Neural cell (in vitro differentiated cells): ENCODE measurements around the gene SERPINB3. TPM values are rescaled to one million over a fixed set of nuclear protein-coding genes. Genes with fewer than 3 reads are reported as not detected.

Experiments
- H2AFZ ChIP-seq: fragments of 200-600, 300-800 bp; sonication (generic), shearing (Covaris generic); 2 replicates; pipeline ENCODE4 v1.6.0; 2014; ENCODE audit warnings: low read depth, mild to moderate bottlenecking, antibody characterized with exemption, low read length, moderate library complexity
- H3F3A ChIP-seq: fragments of 200-600 bp; shearing (Covaris generic); 2 replicates; pipeline ENCODE4 v1.6.1; 2016; ENCODE audit warnings: mild to moderate bottlenecking, moderate library complexity, mixed read lengths, antibody characterized with exemption, low read length; ENCODE audit not compliant: insufficient read depth, poor library complexity, severe bottlenecking
- H3K27ac ChIP-seq: fragments of 200-600, 300-800 bp; sonication (generic), shearing (Covaris generic); 2 replicates; pipeline ENCODE4 v1.5.1; 2014; ENCODE audit warnings: mild to moderate bottlenecking, low read length, moderate library complexity
- H3K27me3 ChIP-seq: fragments of 300-800, 200-600 bp; sonication (generic), shearing (Covaris generic); 2 replicates; pipeline ENCODE4 v1.6.0; 2014; ENCODE audit warnings: mild to moderate bottlenecking, low read depth, low read length, moderate library complexity; ENCODE audit not compliant: insufficient read depth
- H3K36me3 ChIP-seq: fragments of 300-800, 200-600 bp; sonication (generic), shearing (Covaris generic); 2 replicates; pipeline ENCODE4 v1.5.1; 2014; ENCODE audit warnings: mild to moderate bottlenecking, antibody characterized with exemption, low read length, moderate library complexity; ENCODE audit not compliant: insufficient read depth
- H3K4me2 ChIP-seq: fragments of 300-800, 200-600 bp; sonication (generic), shearing (Covaris generic); 2 replicates; pipeline ENCODE4 v1.6.0; 2014; ENCODE audit warnings: mild to moderate bottlenecking, low read length
- H3K4me3 ChIP-seq: fragments of 300-800, 200-600 bp; sonication (generic), shearing (Covaris generic); 2 replicates; pipeline ENCODE4 v1.5.1; 2014; ENCODE audit warnings: mild to moderate bottlenecking, low read length, moderate library complexity
- H3K79me2 ChIP-seq: fragments of 200-600 bp; shearing (Covaris generic); replicated peaks from 2 replicates; pipeline ENCODE4 v1.6.0; 2014; ENCODE audit warnings: mild to moderate bottlenecking, low read length, moderate library complexity; ENCODE audit not compliant: insufficient read depth
- H3K9ac ChIP-seq: fragments of 300-800, 200-600 bp; sonication (generic), shearing (Covaris generic); 2 replicates; pipeline ENCODE4 v1.6.1; 2016; ENCODE audit warnings: mild to moderate bottlenecking, low read length, mixed read lengths
- H3K9me2 ChIP-seq: fragments of 200-600 bp; shearing (Covaris generic); 2 replicates; pipeline ENCODE4 v1.6.1; 2016; ENCODE audit warnings: mild to moderate bottlenecking, low read length, mixed read lengths; ENCODE audit not compliant: insufficient read depth
- H3K9me3 ChIP-seq: fragments of 200-600, 300-800 bp; sonication (generic), shearing (Covaris generic); 2 replicates; pipeline ENCODE4 v1.6.1; 2016; ENCODE audit warnings: mild to moderate bottlenecking, mixed run types, low read length, moderate library complexity, mixed read lengths
- H4K20me1 ChIP-seq: fragments of 200-600 bp; shearing (Covaris generic); 2 replicates; pipeline ENCODE4 v1.6.1; 2016; ENCODE audit warnings: mild to moderate bottlenecking, mixed run types; ENCODE audit not compliant: insufficient read depth
- CTCF ChIP-seq: fragments of 450-650 bp; IDR thresholded peaks from 2 replicates; pipeline ENCODE4 v1.5.1; 2014; ENCODE audit warnings: antibody characterized with exemption, mild to moderate bottlenecking, moderate library complexity; ENCODE audit not compliant: poor library complexity, severe bottlenecking
- EP300 ChIP-seq: fragments of 450-650 bp; conservative IDR thresholded peaks from 2 replicates; pipeline ENCODE4 v1.6.1; 2014; ENCODE audit warnings: antibody characterized with exemption, mild to moderate bottlenecking, moderate library complexity; ENCODE audit not compliant: poor library complexity, severe bottlenecking
- EZH2 ChIP-seq: fragments of 200-600, 300-800 bp; shearing (Covaris generic), sonication (generic); IDR thresholded peaks from 2 replicates; pipeline ENCODE4 v1.6.1; 2014; ENCODE audit warnings: antibody characterized with exemption, low read length, borderline replicate concordance, mild to moderate bottlenecking; ENCODE audit not compliant: insufficient read depth, poor library complexity, severe bottlenecking
- MXI1 ChIP-seq: fragments of 450-650 bp; conservative IDR thresholded peaks from 2 replicates; pipeline ENCODE4 v1.6.1; 2014; ENCODE audit warnings: antibody characterized with exemption, mild to moderate bottlenecking; ENCODE audit not compliant: poor library complexity, severe bottlenecking
- POLR2AphosphoS5 ChIP-seq: IDR thresholded peaks from 2 replicates; pipeline ENCODE4 v1.6.1; 2012
- RAD21 ChIP-seq: fragments of 450-650 bp; conservative IDR thresholded peaks from 2 replicates; pipeline ENCODE4 v1.6.1; 2014; ENCODE audit warnings: antibody characterized with exemption, mild to moderate bottlenecking, moderate library complexity
- REST ChIP-seq: IDR thresholded peaks from 2 replicates; pipeline ENCODE4 v1.6.1; 2012; ENCODE audit warnings: borderline replicate concordance
- SMC3 ChIP-seq: fragments of 450-650 bp; conservative IDR thresholded peaks from 2 replicates; pipeline ENCODE4 v1.6.1; 2014; ENCODE audit warnings: antibody characterized with exemption, mild to moderate bottlenecking, moderate library complexity; ENCODE audit not compliant: poor library complexity
- TAF1 ChIP-seq: IDR thresholded peaks from 2 replicates; pipeline ENCODE4 v1.6.1; 2012; ENCODE audit warnings: low read depth
- polyA plus RNA-seq: library from polyadenylated mRNA; depleted of rRNA; stranded (reverse); fragments of >200 nt; gene quantifications from 2 replicates; pipeline ENCODE4 v1.2.3, GENCODE V29; 2014

The SERPINB3 gene
- polyA plus RNA-seq, 1 donor from 2014 or later: not detected

GRCh38 chr18:63683152-63683551 lies 21.5 kb upstream of the SERPINB3 start:
- Histone ChIP-seq H3K4me2 (no peak overlapping the region), H3K36me3 (no peaks in the 10 kb centered on the region), H3K27ac (no peak overlapping the region), H3K27me3 (no peaks in the 10 kb centered on the region), H3K79me2 (no peaks in the 10 kb centered on the region), H3K9me3 (no peaks in the 10 kb centered on the region), H2AFZ (no peak overlapping the region), H3F3A (no peaks in the 10 kb centered on the region), H3K9ac (no peak overlapping the region), H3K9me2 (no peaks in the 10 kb centered on the region), H3K4me3 (no peak overlapping the region), H4K20me1 (no peaks in the 10 kb centered on the region)
- TF ChIP-seq CTCF: no peak
- TF ChIP-seq EZH2: no peak
- no peak for TF ChIP-seq RAD21

DNA sequence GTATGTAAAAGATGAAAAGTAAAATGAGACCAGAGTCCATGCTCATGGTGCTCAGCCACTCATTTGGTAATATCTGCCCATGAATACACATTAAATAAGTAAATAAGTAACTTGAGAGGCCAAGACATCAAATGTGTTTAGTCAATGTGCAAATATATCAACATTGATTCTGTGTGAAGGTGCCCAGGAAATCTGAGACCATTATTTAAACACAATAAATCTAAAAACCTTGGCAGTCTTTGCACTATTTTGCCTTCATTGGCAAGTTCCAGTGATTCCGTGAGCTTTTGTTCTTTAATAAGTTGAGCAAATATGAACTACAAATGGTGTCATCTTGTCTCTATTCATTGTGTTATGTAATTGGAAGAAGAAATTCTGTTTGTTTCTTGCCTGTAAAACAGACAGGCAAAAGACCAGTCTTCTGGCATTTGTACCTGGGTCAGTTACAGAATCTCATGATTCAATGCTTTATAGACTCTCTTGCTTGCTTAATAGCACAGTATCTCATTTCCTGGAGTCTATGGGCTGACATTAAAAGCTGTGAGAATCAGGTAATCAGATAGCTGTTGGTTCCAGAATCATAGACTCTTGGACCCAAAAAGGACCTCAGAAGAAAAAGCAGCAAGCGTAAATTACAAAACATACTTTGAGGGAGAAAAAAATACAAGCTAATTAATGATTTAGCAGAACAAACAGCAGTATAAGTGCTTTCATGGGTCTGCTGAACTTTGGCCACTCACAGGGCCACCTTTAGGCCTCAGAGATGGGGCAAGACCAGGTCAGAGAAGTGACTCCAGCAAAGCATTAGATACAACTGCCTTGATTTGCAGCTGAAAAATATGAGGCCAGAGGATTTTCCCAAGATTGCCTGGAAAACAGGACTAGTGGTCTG lies 20.0 kb upstream of the SERPINB3 start:
- no peaks in the 10 kb centered on the region for H3K9me2 ChIP-seq
- no peak overlapping the region for H3K4me3 ChIP-seq
- H3K36me3 ChIP-seq: no peaks in the 10 kb centered on the region
- TF ChIP-seq MXI1: no peak
- TF ChIP-seq SMC3: no peak
- TF ChIP-seq RAD21: no peak
- TF ChIP-seq POLR2AphosphoS5: no peak
- TF ChIP-seq EZH2: no peak
- TF ChIP-seq TAF1: no peak
- TF ChIP-seq REST: no peak
- no peak for TF ChIP-seq CTCF
- no peak for TF ChIP-seq EP300
- no peak overlapping the region for H3K27ac ChIP-seq
- no peak overlapping the region for H3K4me2 ChIP-seq
- H4K20me1 ChIP-seq: no peaks in the 10 kb centered on the region
- no peaks in the 10 kb centered on the region for H3K27me3 ChIP-seq
- no peaks in the 10 kb centered on the region for H3K79me2 ChIP-seq
- H3K9me3 ChIP-seq: no peaks in the 10 kb centered on the region
- no peak overlapping the region for H2AFZ ChIP-seq
- H3K9ac ChIP-seq: no peak overlapping the region
- H3F3A ChIP-seq: no peaks in the 10 kb centered on the region
